HG03342 (cell line): Measurements from ENCODE around the gene CDHR2.
"Not testable (repeated sequence)": the region's sequence is repeated elsewhere in the genome, so short reads cannot be mapped to it uniquely, and the experiment has no call there.

ENCODE experiments used
- ATAC-seq: cut with Tn5 transposase; IDR thresholded peaks from one replicate; pipeline ENCODE4 v1.9.1; 2021; ENCODE audit warnings: mild to moderate bottlenecking, moderate library complexity; ENCODE audit not compliant: unreplicated experiment

CDHR2 gene

DNA sequence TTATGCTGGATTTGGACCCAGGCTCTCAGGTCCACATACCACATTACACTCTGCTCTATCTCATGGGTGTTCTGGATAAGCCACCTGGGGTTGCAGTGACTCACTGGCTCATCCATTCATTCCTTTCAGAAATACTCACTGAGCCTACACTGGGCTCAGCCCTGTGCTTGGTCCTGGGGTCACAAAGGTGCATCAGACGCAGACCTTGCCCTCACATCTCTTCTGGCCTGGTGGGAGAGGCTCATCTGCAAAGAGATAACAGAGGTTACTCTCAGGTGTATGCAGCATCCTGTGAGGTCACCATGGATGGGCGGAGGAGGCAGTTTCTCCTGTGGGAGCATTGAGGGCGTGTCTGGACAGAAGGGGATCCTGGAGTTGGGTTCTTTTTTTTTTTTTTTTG lies 12.1 kb downstream of the CDHR2 start:
- ATAC-seq: no peak

- ATAC-seq: no peak
These were observed 13.0 kb downstream of the CDHR2 start for GRCh38 chr5:176562189-176562588.

DNA sequence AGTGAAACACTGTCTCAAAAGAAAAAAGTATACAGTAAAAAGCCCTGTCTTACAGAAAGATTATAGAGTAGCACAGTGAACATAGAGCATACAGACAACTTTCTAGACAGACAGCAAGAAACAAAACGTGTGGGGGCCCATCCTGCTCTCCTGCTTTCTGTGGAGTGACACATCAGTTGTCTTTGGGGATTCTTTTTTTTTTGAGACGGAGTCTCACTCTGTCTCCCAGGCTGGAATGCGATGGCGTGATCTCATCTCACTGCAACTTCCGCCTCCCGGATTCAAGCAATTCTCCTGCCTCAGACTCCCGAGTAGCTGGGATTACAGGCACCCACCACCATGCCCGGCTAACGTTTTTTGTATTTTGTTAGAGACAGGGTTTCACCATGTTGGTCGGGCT lies 14.9 kb downstream of the CDHR2 start:
- no peak for ATAC-seq

DNA sequence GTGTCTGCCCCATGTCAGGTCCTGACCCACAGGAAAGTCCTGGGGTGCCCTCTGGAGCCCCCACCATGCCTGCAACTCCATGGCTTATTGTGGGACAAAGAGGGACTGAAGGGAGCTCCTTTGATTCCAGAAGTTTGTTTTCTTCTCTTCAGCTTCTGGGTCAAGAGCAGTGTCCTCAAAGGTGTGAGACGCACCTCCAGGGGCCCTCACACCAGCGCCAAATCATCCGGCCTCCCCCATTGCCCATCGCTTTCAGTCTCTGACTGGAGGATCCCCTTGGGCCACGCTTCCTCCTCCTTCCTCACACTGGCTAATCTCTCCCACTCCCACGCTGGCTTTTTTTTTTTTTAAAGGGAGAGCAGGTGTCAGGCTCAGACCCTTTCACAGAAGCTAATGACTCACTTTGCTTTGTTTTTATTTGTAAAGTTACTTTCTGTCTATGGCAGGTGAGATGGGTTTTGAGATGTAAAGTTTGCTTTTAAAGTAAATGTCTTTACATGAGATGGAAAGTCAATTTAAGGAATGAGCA lies 16.7 kb downstream of the CDHR2 start:
- ATAC-seq: no peak

DNA sequence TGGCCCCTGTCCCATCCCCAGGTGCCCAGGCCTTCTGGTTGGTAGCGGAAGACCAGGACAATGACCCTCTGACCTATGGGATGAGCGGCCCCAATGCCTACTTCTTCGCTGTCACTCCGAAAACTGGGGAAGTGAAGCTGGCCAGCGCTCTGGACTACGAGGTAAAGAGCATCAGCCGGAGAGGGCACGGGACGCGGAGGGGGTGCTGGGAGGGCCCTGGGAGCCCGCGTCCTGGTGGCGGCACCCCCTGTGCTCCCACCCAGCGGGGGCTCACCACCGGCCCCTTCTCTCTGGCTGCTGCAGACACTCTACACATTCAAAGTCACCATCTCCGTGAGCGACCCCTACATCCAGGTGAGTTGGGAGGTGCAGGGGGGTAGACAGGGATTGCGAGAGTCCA lies 19.5 kb downstream of the CDHR2 start:
- no peak for ATAC-seq

- ATAC-seq: no peak
These were observed 20.9 kb downstream of the CDHR2 start for GRCh38 chr5:176570044-176570443.

DNA sequence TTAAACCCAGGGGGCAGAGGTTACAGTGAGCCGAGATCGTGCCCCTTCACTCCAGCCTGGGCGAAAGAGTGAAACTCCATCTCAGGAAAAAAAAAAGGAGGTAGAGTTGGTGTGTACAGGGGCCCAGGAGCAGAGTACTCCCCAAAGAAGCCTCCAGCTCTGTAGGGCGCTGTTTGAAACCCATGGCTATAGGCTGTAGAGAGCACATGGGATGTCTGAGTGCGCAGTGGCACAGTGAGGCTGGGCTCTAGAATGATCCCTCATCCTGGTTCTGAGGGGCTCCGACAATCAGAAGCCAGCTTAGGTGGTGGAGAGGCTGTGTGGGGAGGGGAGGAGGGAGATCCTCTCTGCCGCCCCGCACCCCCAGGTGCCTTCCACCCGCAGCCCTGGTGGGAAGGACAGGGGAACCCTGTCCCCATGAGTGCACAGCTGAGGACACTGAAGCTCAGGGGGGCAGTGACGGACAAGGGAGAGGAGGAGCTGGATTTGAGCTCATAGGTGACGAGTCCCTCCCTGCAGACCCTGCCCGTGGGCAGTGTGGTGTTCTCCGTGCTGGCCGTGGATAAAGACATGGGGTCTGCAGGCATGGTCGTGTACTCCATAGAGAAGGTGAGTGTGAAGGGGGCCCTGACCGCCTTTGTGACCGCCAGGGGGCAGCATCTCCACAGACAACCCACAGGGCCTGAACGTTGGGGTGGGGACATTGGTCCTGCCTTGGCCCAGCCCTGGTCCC lies 24.6 kb downstream of the CDHR2 start:
- no peak for ATAC-seq

DNA sequence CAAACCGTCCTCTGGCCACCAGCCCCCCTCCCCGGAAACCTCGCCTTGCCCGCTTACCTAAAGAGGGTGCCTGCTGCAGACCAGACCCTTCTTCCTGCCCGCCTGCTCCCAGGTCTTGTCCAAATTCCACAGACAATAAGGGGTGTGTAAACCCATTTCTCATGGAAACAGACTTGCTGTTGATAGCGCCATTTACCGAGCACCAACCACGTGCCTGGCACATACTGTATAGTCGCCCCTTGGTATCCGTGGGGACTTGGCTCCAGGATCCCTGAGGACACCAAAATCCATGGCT lies 25.1 kb downstream of the CDHR2 start:
- no peak for ATAC-seq

- no peak for ATAC-seq
These were observed 25.9 kb downstream of the CDHR2 start for GRCh38 chr5:176575066-176575465.

DNA sequence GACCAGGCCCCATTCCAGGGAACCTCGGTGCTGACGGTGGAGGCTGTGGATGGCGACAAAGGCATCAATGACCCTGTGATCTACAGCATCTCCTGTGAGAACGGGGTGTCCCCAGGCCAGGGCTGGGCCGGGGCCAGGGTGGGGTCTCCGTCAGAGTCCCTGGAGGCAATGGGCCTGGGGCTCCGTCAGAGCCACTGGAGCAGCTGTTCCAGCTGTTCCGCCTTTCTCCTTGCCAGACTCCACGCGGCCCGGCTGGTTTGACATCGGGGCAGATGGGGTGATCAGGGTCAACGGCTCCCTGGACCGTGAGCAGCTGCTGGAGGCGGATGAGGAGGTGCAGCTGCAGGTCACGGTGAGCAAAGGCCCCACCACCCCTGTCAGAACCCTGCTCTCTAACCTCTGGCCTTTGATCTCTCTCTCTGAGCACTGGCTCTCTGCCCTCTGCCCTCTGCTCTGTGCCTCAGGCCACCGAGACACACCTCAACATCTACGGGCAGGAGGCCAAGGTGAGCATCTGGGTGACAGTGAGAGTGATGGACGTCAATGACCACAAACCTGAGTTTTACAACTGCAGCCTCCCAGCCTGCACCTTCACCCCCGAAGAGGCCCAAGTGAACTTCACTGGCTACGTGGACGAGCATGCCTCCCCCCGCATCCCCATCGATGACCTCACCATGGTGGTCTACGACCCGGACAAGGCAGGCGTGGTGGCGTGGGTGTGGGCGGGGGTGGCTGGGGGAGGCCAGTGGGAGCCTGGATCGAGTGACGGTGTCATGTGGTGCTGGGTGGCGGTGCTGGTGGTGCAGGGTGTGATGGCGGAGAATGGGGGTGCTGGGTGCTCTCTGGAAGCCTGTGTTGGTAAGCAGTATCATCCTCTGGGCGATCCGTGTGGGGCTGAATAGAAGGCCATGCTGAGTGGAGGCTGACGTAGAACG lies 26.6 kb downstream of the CDHR2 start:
- ATAC-seq: no peak

GRCh38 chr5:176577312-176578176 lies 28.4 kb downstream of the CDHR2 start:
- no peak for ATAC-seq

DNA sequence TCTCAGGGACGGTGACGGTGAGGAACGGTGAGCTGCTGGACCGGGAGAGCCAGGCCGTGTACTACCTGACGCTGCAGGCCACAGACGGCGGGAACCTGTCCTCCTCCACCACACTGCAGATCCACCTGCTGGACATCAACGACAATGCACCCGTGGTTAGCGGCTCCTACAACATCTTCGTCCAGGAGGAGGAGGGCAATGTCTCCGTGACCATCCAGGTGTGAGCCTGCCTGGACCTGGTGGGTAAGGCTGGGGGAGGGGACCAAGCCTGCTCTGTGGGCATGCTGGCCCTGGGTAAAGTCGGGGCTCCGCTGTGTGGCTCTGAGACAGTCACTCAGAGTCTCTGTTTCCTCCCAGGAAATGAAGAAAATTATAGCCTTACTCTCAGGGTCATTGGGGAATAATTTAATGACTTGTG lies 29.3 kb downstream of the CDHR2 start:
- ATAC-seq: no peak

GRCh38 chr5:176579323-176579722 lies 30.2 kb downstream of the CDHR2 start:
- no peak for ATAC-seq

DNA sequence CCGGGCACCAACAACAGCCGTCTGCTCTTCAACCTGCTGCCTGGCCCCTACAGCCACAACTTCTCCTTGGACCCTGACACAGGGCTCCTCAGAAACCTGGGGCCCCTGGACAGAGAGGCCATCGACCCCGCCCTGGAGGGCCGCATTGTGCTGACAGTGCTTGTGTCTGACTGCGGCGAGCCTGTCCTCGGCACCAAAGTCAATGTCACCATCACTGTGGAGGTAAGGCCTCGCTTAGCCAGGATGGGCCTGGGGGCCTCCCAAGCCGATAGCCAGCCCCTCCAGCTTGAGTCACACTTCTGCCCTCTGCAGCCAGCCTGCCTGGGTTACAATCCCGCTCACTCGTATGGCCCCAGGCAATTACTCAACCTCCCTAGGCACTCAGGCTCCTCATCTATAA lies 32.2 kb downstream of the CDHR2 start:
- ATAC-seq: no peak

GRCh38 chr5:176583076-176583475 lies 33.9 kb downstream of the CDHR2 start:
- no peak for ATAC-seq

- ATAC-seq: no peak
These were observed 38.3 kb downstream of the CDHR2 start for GRCh38 chr5:176587398-176587797.

- no peak for ATAC-seq
These were observed 39.2 kb downstream of the CDHR2 start for GRCh38 chr5:176588297-176588696.

GRCh38 chr5:176589039-176589769 lies 40.1 kb downstream of the CDHR2 start:
- ATAC-seq: no peak

GRCh38 chr5:176590035-176590717 lies 41.0 kb downstream of the CDHR2 start:
- no peak for ATAC-seq

- ATAC-seq: not testable (repeated sequence)
These were observed 42.5 kb downstream of the CDHR2 start for GRCh38 chr5:176591667-176592066.
